Activated T-cell treated with anti-CD3 and anti-CD28 coated beads for 24 hours (primary cell): Measurements from ENCODE around the gene ATP1A2.
"Not testable (repeated sequence)": the region's sequence is repeated elsewhere in the genome, so short reads cannot be mapped to it uniquely, and the experiment has no call there.

ENCODE experiments used
- DNase-seq: peaks from one replicate; pipeline ENCODE4 v3.0.0-alpha.2; 2020; ENCODE audit warnings: low read depth

The ATP1A2 gene

DNA sequence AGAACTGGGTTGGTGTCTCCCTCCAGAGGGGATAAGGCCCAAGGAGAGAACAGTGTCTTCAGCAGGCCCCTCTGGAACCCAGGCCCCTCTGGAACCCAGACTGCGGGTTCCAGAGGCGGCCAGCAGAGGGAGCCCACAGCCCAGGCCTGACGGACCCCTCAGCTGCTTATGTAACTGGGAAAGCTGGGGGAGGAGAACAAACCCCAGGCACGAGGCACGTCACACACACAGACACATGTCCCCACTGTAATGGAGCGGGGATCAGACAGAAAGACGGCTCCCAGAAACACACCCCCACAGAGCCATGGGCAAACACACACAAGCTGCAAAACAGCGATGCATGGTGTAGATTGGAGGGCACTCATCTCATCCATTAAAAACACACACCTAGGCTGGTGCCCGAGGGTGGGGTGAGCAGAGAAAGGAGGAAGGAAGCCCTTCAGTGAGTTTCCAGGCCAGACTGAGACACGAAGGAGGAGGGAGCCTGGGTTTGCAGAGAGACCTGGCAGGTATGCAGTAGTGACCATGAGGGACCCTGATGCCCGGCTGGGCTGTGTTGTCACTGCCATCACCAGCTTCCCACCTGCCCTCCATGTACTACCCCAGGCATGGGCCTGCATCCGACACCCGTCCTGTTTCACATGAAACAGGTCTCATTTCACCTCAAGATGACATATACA is 14.4 kb upstream of the ATP1A2 start:
- DNase-seq = peak; percentile 59

- DNase-seq = no peak
Observed at GRCh38 chr1:160101717-160102522, 13.6 kb upstream of the ATP1A2 start.

DNA sequence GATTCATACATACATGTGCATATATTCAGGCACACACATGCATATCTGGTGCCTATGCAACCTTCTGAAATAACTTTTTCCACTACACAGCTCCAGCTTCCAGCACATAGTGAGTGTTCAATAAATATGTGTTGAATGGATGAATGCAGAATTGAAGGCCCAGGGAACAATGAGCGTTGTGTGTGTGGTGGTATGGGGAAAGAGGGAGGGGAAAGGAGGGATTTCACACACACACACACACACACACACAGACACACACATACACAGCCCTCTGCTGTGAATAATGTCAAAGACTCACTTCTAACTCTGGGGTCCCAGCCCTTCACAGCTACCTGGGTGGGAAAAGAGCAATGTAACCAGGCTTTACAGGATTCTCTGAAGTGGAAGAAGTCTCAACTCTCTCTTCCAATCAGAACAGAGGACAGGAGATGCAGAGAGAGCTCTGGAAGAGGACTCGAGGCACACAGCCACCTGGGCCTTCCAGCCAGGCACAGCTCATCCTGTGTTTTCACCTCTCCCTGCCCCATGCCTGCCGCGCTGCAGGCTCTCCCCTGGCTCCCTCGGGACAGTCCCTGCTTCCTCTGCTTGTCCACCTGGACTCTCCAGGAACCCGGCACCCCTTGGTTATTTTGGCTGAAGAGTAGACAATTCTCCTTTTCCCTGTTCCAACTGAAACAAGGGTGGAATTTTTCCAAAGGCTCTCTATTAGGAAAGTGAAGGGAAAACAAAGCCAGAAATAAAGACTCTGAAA is 11.7 kb upstream of the ATP1A2 start:
- DNase-seq = no peak

- DNase-seq = no peak
Observed at GRCh38 chr1:160104486-160104885, 11.1 kb upstream of the ATP1A2 start.

- DNase-seq = no peak
Observed at GRCh38 chr1:160105155-160105554, 10.4 kb upstream of the ATP1A2 start.

GRCh38 chr1:160107512-160107911 is 8.0 kb upstream of the ATP1A2 start:
- no peak for DNase-seq

DNA sequence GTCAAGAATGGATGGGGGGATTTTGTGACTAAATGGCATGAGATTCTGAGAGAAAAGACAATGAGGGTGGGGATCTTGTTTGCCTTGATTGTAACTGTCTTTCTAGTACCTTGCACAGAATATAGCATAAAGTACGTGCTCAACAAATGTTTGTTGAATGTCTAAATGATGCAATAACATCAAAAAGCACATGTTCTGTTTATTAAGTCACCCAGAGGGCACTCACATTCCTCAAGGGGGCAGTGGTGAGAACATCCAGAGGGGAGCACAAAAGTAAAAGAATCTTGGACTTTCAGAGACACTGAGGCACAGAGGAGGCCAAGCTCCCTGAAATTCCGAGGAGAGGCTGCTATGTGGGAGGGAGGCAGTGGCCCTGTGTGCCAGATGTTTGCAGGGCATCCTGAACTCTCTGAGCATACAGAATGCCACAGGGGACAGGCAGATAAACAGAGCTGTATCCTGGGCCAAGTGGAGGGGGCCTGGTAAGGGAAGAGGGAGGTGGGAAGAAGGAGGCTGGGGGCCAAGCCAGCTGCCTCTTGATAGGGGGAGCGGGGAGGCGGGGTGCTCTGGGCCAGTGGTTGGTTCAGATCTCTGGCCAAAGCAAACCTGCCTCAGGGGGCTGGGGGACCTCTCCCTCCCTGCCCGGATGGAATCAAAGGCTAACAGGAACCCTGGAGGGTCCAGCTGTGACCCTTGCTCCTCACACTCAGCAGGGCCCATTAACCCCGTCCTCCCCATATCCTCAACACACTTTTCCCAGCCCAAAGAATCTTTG is 6.5 kb upstream of the ATP1A2 start:
- peak; percentile 28 for DNase-seq

- no peak for DNase-seq
Observed at GRCh38 chr1:160109686-160110085, 5.9 kb upstream of the ATP1A2 start.

- DNase-seq = not testable (repeated sequence)
Observed at GRCh38 chr1:160111462-160111861, 4.1 kb upstream of the ATP1A2 start.

DNA sequence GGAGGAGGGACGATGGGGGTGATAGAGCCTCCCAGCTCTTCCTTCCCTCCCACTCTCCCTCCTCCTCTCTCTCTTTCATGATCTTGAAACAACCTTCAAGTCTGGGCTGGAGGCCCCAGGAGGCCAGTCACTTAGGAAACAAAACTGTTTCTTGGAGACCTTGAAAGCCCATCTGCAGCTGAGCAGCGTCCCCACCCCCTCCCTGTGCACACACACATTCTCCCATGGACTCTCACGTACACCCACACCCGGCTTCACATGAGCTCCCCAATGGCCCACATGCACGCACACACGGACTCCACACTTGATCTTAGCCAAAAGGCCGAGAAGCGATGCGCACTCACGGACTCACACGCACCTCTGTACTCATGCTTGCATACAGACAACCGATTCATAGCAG is 3.2 kb upstream of the ATP1A2 start:
- no peak for DNase-seq

- DNase-seq = no peak
Observed at GRCh38 chr1:160113407-160113806, 2.2 kb upstream of the ATP1A2 start.

GRCh38 chr1:160114085-160114484 is 1.5 kb upstream of the ATP1A2 start:
- DNase-seq = no peak

DNA sequence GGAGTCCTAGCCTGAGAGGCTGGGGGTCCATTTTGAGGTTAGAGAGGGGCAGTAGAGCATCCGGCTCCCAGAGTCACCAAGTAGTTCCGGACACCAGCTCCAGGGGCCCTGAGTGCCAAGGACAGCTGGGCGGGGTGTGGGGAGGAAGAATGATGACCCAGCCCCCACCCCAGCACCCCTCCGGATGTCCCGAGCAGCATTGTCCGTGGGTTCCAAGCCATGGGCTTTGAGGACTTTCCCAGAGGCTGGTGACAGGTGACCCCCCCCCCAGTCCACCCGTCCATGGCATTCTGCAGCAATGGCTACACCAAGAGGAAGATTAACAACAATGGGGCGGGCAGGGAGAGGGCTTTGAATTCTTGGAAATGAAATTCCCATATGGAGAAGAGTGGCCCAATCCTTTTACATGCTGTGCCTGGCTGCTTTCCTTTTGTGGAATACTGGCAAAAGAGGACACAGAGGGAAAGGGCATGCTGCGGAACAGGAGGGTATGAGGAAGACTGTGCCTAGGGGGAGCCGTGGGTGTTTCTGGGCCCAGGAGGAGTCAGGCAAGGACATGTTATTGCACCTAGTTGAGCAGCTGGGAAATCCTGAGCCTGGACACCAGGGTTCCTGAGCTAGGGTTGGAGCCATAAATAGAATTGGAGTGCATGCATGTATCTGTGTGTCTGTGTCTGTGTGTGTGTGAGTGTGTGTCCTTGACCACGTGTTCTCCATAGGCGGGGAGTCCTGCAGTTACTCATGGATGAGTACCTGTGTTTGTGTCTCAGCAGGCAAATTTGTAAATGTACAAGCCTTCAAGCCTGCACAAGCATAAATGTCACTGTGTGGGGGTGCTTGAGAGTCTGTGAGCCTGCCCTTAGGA is 956 bp downstream of the ATP1A2 start:
- no peak for DNase-seq

DNA sequence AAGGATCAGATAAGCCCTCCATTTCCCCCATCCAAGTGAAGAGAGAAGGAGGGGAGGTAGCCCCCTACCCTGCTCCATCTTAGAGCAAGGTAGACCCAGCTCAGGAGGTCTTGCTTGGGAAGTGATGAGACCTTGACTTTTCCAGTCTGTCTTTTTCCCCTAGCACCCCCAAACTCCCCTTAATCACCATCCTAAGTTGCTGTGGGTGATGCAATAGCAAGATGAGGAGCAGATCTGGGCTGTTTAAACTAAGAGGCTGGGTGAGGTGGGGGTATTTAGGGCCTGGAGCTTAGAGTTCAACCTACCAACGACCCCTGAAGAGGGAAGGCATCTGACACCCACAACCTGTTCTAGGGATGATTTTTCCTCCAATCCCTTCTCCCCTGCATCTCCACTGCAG is 1.7 kb downstream of the ATP1A2 start:
- DNase-seq = no peak

- no peak for DNase-seq
Observed at GRCh38 chr1:160117709-160118183, 2.2 kb downstream of the ATP1A2 start.

GRCh38 chr1:160118928-160119327 is 3.4 kb downstream of the ATP1A2 start:
- DNase-seq = no peak

GRCh38 chr1:160120797-160121196 is 5.2 kb downstream of the ATP1A2 start:
- no peak for DNase-seq

GRCh38 chr1:160121388-160121787 is 5.8 kb downstream of the ATP1A2 start:
- no peak for DNase-seq

DNA sequence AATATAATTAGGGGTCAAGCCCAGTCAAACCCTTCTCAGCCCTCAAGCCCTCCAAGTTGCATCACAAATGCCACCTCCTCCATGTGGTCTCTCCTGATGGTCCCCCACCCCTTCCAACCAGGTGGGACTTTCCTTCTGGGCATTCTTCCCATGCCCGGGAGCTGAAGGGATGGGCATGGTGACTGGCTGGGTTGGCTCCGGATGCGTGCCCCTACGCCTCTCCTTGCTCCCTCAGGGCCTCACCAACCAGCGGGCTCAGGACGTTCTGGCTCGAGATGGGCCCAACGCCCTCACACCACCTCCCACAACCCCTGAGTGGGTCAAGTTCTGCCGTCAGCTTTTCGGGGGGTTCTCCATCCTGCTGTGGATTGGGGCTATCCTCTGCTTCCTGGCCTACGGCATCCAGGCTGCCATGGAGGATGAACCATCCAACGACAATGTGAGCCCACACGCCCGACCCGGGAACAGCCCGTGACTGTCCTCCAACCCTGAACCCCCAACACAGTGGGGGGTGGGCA is 7.5 kb downstream of the ATP1A2 start:
- no peak for DNase-seq

DNA sequence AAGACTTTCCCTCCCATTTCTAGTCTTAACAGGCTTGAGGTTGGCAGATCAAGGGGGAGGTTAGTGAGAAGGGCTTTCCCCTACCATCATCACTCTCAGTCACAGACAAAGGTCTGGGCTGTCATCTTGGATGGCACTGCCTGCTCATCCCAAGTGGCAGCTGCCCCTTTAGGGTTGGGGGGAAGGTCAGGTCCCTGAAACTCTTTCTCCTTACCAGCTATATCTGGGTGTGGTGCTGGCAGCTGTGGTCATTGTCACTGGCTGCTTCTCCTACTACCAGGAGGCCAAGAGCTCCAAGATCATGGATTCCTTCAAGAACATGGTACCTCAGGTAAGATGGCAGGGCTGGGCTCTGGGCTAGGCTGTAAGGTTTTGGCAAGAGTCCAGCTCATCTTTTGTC is 8.2 kb downstream of the ATP1A2 start:
- no peak for DNase-seq
